ENCODE data around the gene NEUROG3. TPM values are rescaled to one million over a fixed set of nuclear protein-coding genes. Genes with fewer than 3 reads are reported as not detected.

The NEUROG3 gene
- polyA plus RNA-seq (2012; ENCODE audit: insufficient read depth, insufficient read length, low read depth) = not detected

GRCh38 chr10:69573056-69573806 is at the start of gene NEUROG3:
Gene NEUROG3 (minus strand): TSS chr10:69573422. CDS start chr10:69573043, 379 bp downstream.
- Histone ChIP-seq H3K4me3 (ENCODE audit: low read depth, low read length) (no peak within 1 kb of the TSS), H3K27me3 (peaks cover 98% of the 10 kb centered on the region), H3K4me1 (no peaks in the 10 kb centered on the region), H3K9me3 (no peaks in the 10 kb centered on the region), H3K36me3 (no peaks in the 10 kb centered on the region)
- TF ChIP-seq CTCF (IDR thresholded peaks at IDR 0.05; ENCODE audit: low read depth, low read length) = no peak
- DNase-seq = no peak

GRCh38 chr10:69620625-69621024 is 47.4 kb upstream of the NEUROG3 start:
- TF ChIP-seq CTCF (IDR thresholded peaks at IDR 0.05; ENCODE audit: low read depth, low read length) = no peak
- H3K27me3 ChIP-seq = no peaks in the 10 kb centered on the region
- DNase-seq = no peak
- H3K36me3 ChIP-seq = no peaks in the 10 kb centered on the region
- H3K9me3 ChIP-seq = no peaks in the 10 kb centered on the region
- no peaks in the 10 kb centered on the region for H3K4me1 ChIP-seq
- H3K4me3 ChIP-seq (ENCODE audit: low read depth, low read length) = no peak overlapping the region

GRCh38 chr10:69619626-69620025 is 46.4 kb upstream of the NEUROG3 start:
- TF ChIP-seq CTCF (IDR thresholded peaks at IDR 0.05; ENCODE audit: low read depth, low read length) = no peak
- H3K4me1 ChIP-seq = no peaks in the 10 kb centered on the region
- H3K4me3 ChIP-seq (ENCODE audit: low read depth, low read length) = no peak overlapping the region
- DNase-seq = no peak
- H3K36me3 ChIP-seq = no peaks in the 10 kb centered on the region
- H3K27me3 ChIP-seq = no peaks in the 10 kb centered on the region
- no peaks in the 10 kb centered on the region for H3K9me3 ChIP-seq

GRCh38 chr10:69618746-69619145 is 45.5 kb upstream of the NEUROG3 start:
- Histone ChIP-seq H3K4me3 (ENCODE audit: low read depth, low read length) (no peak overlapping the region), H3K27me3 (no peaks in the 10 kb centered on the region), H3K9me3 (no peaks in the 10 kb centered on the region), H3K4me1 (no peaks in the 10 kb centered on the region), H3K36me3 (no peaks in the 10 kb centered on the region)
- DNase-seq = no peak
- no peak for TF ChIP-seq CTCF (IDR thresholded peaks at IDR 0.05; ENCODE audit: low read depth, low read length)

GRCh38 chr10:69616358-69616757 is 43.1 kb upstream of the NEUROG3 start:
- no peaks in the 10 kb centered on the region for H3K4me1 ChIP-seq
- no peaks in the 10 kb centered on the region for H3K27me3 ChIP-seq
- no peak for DNase-seq
- no peak for TF ChIP-seq CTCF (IDR thresholded peaks at IDR 0.05; ENCODE audit: low read depth, low read length)
- no peaks in the 10 kb centered on the region for H3K36me3 ChIP-seq
- H3K4me3 ChIP-seq (ENCODE audit: low read depth, low read length) = no peak overlapping the region
- no peaks in the 10 kb centered on the region for H3K9me3 ChIP-seq

GRCh38 chr10:69614130-69614529 is 40.9 kb upstream of the NEUROG3 start:
- Histone ChIP-seq H3K4me3 (ENCODE audit: low read depth, low read length) (no peak overlapping the region), H3K36me3 (no peaks in the 10 kb centered on the region), H3K27me3 (no peaks in the 10 kb centered on the region), H3K4me1 (no peaks in the 10 kb centered on the region), H3K9me3 (no peaks in the 10 kb centered on the region)
- TF ChIP-seq CTCF (IDR thresholded peaks at IDR 0.05; ENCODE audit: low read depth, low read length) = no peak
- no peak for DNase-seq

All from BE2C (cell line).